Ovary (tissue), 3 donors: ENCODE results near the gene RAB31.

Experiments used
- POLR2A ChIP-seq: fragments of 450-650 bp; IDR thresholded peaks from one replicate; pipeline ENCODE4 v1.6.1; 2017; ENCODE audit warnings: antibody characterized with exemption, mild to moderate bottlenecking, moderate library complexity
- TF ChIP-seq, protein P1 (sequence below), 3 donors: fragments of 450-650 bp in 2 of 3; fragments of 200-600 bp in 1 of 3; IDR thresholded peaks; one replicate each; pipeline versions ENCODE4 v1.5.1 to v1.8.0; 2016 to 2022; ENCODE audit warnings: antibody characterized with exemption in 3 of 3, mild to moderate bottlenecking in 1 of 3
- donor health status: DM: no; HTN: no; CAD: no.

DNA sequence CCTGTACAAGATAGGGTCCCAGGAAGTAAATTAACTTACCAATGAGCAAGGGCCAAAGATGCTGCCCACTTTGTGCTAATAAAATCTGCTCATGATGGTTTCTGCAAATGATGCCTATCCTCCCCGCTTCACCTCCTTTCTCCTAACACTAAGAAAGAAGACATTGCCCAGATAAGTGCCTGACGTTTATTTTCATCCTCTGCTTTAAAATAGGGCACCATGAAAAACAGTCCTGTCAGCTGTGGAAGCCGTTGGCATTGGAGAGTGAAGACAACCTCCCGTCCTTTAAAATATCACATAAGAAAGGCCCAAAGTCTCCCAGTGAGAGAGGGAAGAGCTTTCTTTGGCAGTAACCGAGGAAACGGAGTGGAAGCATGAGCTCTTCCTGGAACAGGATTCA lies 176.0 kb downstream of the RAB31 start:
- no peak for TF ChIP-seq POLR2A
- TF ChIP-seq, protein P1, sequence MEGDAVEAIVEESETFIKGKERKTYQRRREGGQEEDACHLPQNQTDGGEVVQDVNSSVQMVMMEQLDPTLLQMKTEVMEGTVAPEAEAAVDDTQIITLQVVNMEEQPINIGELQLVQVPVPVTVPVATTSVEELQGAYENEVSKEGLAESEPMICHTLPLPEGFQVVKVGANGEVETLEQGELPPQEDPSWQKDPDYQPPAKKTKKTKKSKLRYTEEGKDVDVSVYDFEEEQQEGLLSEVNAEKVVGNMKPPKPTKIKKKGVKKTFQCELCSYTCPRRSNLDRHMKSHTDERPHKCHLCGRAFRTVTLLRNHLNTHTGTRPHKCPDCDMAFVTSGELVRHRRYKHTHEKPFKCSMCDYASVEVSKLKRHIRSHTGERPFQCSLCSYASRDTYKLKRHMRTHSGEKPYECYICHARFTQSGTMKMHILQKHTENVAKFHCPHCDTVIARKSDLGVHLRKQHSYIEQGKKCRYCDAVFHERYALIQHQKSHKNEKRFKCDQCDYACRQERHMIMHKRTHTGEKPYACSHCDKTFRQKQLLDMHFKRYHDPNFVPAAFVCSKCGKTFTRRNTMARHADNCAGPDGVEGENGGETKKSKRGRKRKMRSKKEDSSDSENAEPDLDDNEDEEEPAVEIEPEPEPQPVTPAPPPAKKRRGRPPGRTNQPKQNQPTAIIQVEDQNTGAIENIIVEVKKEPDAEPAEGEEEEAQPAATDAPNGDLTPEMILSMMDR (IDR thresholded peaks at IDR 0.05), result no peak
